Activated T-cell treated with anti-CD3 and anti-CD28 coated beads, Interleukin-2, amount 50 U/mL, for 72 hours (primary cell): ENCODE results near the gene NFATC1. TPM values are rescaled to one million over a fixed set of nuclear protein-coding genes. Genes with fewer than 3 reads are reported as not detected.

Experiments
- ATAC-seq, 2 donors: fragments of 150-1000 bp; cut with Tn5 transposase; replicated peaks in 1 of 2; 2 replicates each; pipeline ENCODE4 v1.10.0; 2021; ENCODE audit warnings: moderate library complexity in 2 of 2, mild to moderate bottlenecking in 1 of 2
- DNase-seq, 2 donors: peaks; one replicate each; pipeline ENCODE4 v3.0.0; 2021 to 2022; ENCODE audit warnings: mixed read lengths in 1 of 2
- H3K27ac Mint-ChIP-seq: one replicate; pipeline ENCODE4 v1.8.0; 2022; ENCODE audit warnings: mild to moderate bottlenecking, moderate library complexity, mixed read lengths
- H3K27me3 Mint-ChIP-seq: one replicate; pipeline ENCODE4 v1.8.0; 2022; ENCODE audit warnings: low read depth, mixed read lengths
- H3K36me3 Mint-ChIP-seq, 2 donors: one replicate each; pipeline ENCODE4 v1.8.0; 2022; ENCODE audit warnings: mixed read lengths in 2 of 2, mild to moderate bottlenecking in 1 of 2; ENCODE audit not compliant: insufficient read depth in 2 of 2
- H3K4me1 Mint-ChIP-seq: one replicate; pipeline ENCODE4 v1.8.0; 2022; ENCODE audit warnings: low read depth, mixed read lengths
- H3K4me3 Mint-ChIP-seq, 2 donors: one replicate each; pipeline ENCODE4 v1.8.0; 2022; ENCODE audit warnings: mild to moderate bottlenecking in 2 of 2, mixed read lengths in 2 of 2, moderate library complexity in 2 of 2
- H3K9me3 Mint-ChIP-seq, 2 donors: one replicate each; pipeline ENCODE4 v1.8.0; 2022; ENCODE audit warnings: mixed read lengths in 2 of 2
- total RNA-seq, 2 donors: library from RNA; stranded (reverse); gene quantifications; one replicate each; pipeline ENCODE4 v1.2.3, GENCODE V29; 2022

Gene NFATC1
- total RNA-seq, 2 donors from 2014 or later = 70.4 to 86.0 TPM

DNA sequence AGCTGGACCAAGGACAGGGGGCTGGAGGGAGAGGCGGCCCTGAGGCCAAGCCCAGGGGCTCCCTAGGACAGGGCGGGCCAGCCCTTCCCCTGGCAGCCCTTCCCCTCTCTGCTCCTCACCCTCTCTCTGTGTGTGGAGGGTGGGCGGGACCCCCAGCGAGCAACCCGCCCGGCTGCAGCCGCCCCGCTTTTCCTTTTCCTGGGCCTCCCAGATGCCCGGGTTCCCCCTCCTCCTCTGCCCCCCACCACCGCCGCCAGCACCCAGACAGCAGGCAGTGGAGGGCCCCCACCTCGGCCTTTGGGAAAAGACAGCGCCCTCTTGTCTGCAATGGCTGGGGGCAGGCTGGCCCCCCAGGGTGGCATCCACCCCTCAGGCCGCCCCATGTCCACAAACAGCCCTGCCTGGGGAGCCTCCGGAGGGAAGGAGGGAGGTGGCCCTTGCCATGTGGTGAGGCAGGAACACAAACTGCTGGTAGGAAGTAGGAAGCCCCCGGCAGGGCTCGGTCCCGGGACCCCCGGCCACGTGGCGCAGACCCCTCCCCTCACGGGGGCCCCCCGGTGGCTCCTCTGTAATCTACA lies 148.7 kb downstream of the NFATC1 start:
- ATAC-seq = no peak
- Mint-ChIP-seq H3K36me3 (peaks cover 2 to 3% of the 10 kb centered on the region in 2 donors), H3K4me3 (no peak overlapping the region), H3K4me1 (no peaks in the 10 kb centered on the region), H3K27me3 (no peaks in the 10 kb centered on the region), H3K9me3 (peaks cover 8 to 9% of the 10 kb centered on the region in 2 donors), H3K27ac (no peak overlapping the region)
- no peak for DNase-seq

DNA sequence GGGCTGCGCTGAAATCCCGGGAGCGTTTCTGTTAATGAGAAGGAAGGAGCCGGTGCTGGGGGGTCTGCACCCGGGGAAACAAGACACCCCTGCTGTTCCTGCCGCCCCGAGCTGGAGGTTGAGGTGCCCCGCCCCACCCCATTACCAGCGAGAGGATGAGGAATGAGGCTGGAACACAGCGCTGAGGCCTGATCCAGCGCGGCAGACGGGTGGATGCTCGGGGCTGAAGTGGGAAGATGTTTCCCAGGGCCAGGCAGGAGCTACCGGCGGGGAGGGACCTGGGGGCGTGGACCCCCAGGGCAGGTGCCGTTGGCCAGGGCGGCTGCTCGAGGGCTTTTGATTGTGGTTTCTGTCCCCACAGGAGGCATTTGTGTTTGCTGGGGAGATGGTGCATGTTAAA lies 149.5 kb downstream of the NFATC1 start:
- no peak overlapping the region for H3K27ac Mint-ChIP-seq
- H3K9me3 Mint-ChIP-seq = peaks cover 8 to 9% of the 10 kb centered on the region in 2 donors

DNA sequence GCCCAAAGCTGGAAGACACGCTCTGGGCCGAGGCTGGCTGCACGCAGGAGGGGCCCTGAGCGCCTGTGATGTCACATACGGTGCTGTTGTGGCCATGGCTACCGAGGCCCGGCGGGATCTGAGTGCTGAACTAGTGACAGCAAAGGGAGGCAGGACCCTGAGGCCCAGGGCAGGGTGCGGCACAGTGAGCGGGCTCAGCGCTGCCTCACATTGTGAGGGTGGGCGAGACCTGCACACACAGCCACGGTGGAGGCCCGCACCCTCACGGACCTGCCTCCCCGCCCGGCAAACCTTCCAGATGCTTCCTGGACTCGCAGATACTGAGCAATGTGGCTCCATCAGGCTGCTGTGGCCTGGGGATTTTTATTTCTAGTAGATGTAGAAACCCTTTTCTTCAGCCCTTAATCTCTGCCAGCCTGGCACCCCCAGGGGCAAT lies 150.0 kb downstream of the NFATC1 start:
- peaks cover 8 to 9% of the 10 kb centered on the region in 2 donors for H3K9me3 Mint-ChIP-seq
- H3K36me3 Mint-ChIP-seq = peaks cover 2 to 3% of the 10 kb centered on the region in 2 donors
- ATAC-seq (no peak), DNase-seq (no peak)
- H3K27ac Mint-ChIP-seq = no peak overlapping the region
- H3K27me3 Mint-ChIP-seq = no peaks in the 10 kb centered on the region
- H3K4me1 Mint-ChIP-seq = no peaks in the 10 kb centered on the region
- H3K4me3 Mint-ChIP-seq = no peak overlapping the region

More for the DNA sequence above, 149.5 kb downstream of the NFATC1 start:
- Mint-ChIP-seq H3K4me3 (no peak overlapping the region), H3K4me1 (no peaks in the 10 kb centered on the region), H3K27me3 (no peaks in the 10 kb centered on the region), H3K36me3 (peaks cover 2 to 3% of the 10 kb centered on the region in 2 donors)
- no peak for ATAC-seq
- no peak for DNase-seq

DNA sequence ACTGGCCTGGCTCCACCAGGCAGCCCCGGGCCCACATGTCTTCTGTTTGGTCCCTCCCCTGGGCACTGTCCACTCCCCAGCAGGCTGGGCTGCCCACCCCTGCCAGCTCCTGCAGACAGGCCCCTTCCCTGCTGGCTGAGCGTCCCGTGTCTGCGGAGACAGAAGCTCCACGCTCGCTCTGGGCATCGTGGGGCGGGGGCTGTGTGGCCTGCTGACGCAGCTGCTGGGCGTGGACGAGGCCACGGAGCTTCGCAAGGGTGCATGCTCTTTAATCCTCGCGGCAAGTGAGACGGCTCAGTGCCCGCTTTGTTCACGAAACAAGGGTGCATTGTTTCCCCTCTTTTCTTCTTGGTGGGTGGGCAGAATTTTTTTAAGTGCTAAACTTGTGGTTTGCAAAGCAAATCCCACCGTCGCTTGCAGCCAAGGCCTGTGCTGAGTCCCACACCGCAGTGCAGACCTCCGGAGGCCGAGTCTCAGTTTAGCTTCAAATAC lies 151.1 kb downstream of the NFATC1 start:
- Mint-ChIP-seq H3K9me3 (peaks cover 8 to 9% of the 10 kb centered on the region in 2 donors), H3K4me1 (no peaks in the 10 kb centered on the region), H3K36me3 (peaks cover 2 to 3% of the 10 kb centered on the region in 2 donors), H3K27me3 (no peaks in the 10 kb centered on the region), H3K27ac (no peak overlapping the region), H3K4me3 (no peak overlapping the region)
- ATAC-seq (no peak), DNase-seq (no peak)

DNA sequence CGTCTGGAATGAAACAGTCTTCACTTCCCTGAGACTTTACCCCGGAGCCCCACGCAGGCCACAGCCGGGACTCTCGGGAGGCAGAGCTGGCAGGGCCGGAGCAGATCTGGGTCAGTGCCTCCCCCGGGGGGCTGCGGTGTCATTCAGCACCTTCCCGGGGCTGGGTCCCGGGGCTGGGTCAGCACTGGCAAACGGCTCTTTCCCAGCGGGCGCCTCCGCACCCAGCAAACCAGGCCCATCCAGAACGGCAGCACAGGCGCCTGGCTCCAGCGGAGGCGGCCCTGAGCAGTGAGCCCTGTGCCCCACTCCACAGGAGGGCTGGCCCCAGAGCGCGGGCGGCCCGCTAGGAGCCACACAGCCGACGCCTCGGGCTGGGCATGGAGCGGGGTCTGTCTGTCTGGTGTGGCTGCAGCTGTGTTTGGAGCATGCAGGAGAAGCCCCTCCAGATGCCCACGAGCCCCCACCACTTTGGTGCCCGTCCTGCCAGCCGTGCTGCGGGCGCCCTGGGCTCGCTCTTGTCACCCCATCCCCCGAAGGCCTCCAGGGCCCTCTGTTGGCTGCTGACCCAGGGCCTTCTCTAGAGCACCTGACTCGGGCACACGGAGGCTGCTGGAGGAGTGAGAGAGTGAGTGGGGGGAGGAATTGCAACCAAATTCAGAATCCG lies 151.8 kb downstream of the NFATC1 start:
- peaks cover under 1 to 1% of the 10 kb centered on the region in 2 donors for H3K9me3 Mint-ChIP-seq
- H3K27me3 Mint-ChIP-seq = no peaks in the 10 kb centered on the region
- ATAC-seq = no peak
- no peaks in the 10 kb centered on the region for H3K4me1 Mint-ChIP-seq
- no peak for DNase-seq
- no peak overlapping the region for H3K4me3 Mint-ChIP-seq
- peaks cover under 1 to 2% of the 10 kb centered on the region in 2 donors for H3K36me3 Mint-ChIP-seq
- no peak overlapping the region for H3K27ac Mint-ChIP-seq

DNA sequence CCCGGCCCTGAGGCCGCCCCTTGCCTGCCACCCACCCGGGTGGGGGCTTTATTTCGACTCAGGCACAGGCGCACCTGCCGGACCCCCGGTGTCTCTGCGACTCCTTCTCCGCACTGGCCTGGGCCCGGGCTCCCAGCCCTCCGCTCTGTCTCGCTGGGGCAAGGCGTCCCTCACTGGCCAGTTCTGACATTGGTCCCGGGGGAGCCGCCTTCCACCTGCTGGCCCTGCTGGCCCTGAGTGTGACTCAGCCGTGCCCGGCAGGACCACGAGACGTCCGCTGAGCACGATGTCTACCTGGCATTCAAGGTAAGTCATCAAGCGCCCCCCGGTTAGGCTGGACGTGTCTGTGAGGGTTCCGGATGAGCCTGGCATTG lies 152.3 kb downstream of the NFATC1 start:
- Mint-ChIP-seq H3K36me3 (no peaks in the 10 kb centered on the region), H3K27ac (no peak overlapping the region), H3K9me3 (no peaks in the 10 kb centered on the region), H3K4me3 (no peak overlapping the region), H3K4me1 (no peaks in the 10 kb centered on the region), H3K27me3 (no peaks in the 10 kb centered on the region)
- DNase-seq (no peak), ATAC-seq (no peak)

DNA sequence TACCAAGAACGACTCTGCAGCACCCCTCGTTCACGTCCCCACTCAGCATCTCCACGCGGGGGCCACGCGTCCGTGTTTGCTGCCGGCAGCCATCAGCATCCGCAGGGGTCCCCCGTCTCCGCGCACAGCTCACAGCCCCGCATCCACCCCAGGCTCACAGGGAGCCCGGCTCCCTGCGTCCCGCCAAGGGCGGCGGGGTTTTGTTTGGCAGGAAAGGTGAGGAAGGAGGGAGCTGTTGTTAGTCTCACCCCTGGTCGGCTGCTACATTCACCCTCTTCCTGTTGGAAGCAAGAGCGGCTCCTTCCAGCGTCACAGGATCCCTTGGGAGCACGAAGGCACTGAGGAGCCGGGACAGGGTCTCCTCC lies 152.9 kb downstream of the NFATC1 start:
- Mint-ChIP-seq H3K9me3 (no peaks in the 10 kb centered on the region), H3K27ac (no peak overlapping the region), H3K4me1 (no peaks in the 10 kb centered on the region), H3K27me3 (no peaks in the 10 kb centered on the region), H3K4me3 (no peak overlapping the region), H3K36me3 (no peaks in the 10 kb centered on the region)
- DNase-seq (no peak), ATAC-seq (no peak)

DNA sequence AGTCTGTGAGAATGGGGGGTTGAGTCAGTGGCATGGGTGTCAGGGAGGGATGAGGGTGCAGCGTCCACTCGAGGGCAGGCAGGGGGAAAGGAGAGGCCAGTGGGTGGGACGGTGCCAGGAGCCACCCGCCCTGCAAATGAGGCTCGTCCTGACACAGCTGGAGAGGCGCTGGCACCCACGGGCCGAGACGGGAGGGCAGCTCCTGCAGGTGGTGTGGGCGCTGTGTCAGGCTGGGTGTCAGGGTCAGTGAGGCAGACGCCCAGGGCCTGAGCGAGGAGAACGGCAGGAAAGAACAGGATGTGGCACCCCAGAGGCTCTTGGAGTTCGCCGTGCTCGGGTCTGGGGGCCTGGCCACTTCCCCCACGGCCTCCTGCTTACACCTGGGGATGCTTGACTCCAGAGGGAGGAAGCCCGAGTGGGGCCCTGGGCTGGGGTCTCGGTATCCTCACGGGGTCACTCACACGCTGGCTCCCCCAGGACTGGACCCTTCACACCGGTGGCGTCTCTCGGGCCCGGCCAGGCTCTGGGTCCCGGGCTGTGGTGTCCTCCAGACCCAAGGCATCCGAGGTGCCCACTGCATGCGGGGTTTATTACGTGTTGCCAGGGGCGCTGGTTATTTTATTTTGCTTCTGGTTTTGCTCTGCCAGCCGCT lies 153.4 kb downstream of the NFATC1 start:
- ATAC-seq (no peak), DNase-seq (no peak)
- Mint-ChIP-seq H3K4me1 (no peaks in the 10 kb centered on the region), H3K9me3 (no peaks in the 10 kb centered on the region), H3K4me3 (no peak overlapping the region), H3K27ac (no peak overlapping the region), H3K27me3 (no peaks in the 10 kb centered on the region), H3K36me3 (no peaks in the 10 kb centered on the region)

DNA sequence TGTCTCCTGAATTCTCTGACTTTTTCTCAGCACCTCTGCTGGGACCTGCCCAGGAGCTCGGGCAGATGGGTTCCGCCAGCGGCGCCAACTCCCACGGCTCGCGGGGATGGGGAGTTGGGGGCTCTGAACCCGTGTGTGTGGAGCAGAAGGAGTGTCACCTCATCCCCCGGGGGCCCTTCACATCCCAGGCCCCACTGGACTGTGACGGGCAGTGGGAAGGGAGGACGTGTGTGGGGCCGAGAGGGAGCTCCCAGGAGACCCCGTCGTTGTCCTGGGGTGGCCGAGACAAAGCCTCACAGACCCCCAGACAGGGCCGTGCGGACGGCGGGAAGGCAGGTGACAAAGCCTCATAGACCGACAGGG lies 153.9 kb downstream of the NFATC1 start:
- no peaks in the 10 kb centered on the region for H3K4me1 Mint-ChIP-seq
- H3K4me3 Mint-ChIP-seq = no peak overlapping the region
- DNase-seq (no peak), ATAC-seq (no peak)
- no peaks in the 10 kb centered on the region for H3K36me3 Mint-ChIP-seq
- H3K27ac Mint-ChIP-seq = no peak overlapping the region
- H3K9me3 Mint-ChIP-seq = no peaks in the 10 kb centered on the region
- no peaks in the 10 kb centered on the region for H3K27me3 Mint-ChIP-seq

DNA sequence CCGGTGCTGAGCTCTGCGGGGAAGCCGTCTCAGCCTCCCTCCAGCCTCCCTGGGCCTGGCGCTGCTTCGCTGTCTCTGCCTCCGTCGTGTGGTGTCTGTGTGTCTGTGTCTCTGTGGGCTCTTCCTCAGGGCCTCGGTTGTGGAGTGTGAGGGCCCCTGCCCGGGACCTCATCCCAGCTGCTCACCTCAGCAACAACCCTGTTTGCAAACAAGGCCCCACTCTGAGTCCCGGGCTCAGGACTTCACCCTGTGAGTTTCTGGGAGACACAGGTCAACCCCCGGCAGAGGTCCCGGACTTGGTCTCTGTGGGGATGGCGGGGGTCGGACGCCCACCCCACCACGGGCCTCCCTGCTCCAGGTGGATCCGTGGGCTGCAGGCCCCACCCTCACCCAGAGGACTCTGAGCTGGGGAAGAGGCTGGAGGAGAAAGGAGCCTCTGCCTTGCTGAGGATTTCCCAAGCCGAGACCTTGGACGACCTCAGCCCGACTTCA lies 156.5 kb downstream of the NFATC1 start:
- H3K27ac Mint-ChIP-seq = no peak overlapping the region
- ATAC-seq (no peak), DNase-seq (no peak)
- H3K27me3 Mint-ChIP-seq = no peaks in the 10 kb centered on the region
- H3K9me3 Mint-ChIP-seq = no peaks in the 10 kb centered on the region
- no peaks in the 10 kb centered on the region for H3K4me1 Mint-ChIP-seq
- no peaks in the 10 kb centered on the region for H3K36me3 Mint-ChIP-seq
- no peak overlapping the region for H3K4me3 Mint-ChIP-seq

DNA sequence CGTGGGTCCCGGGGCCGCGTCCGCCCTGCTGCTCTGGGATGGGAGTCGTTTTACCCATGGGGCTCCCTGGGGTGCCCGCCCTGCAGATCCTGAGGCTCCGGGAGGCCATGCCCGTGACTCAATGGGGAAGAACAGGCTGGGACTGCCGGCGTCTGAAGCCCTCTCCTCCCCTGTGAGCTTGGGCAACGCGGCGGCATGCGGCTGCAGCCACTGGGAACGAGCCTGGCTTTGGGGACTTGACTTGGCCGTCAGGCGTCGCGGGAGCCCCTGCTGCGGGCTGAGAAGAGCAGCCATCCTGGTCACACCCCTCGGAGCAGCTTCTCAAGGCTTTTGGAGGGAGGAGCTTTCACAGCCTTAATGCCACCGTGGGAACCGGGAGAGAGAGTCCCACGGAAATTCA lies 157.0 kb downstream of the NFATC1 start:
- no peaks in the 10 kb centered on the region for H3K4me1 Mint-ChIP-seq
- H3K36me3 Mint-ChIP-seq = no peaks in the 10 kb centered on the region
- ATAC-seq (no peak), DNase-seq (no peak)
- H3K27ac Mint-ChIP-seq = no peak overlapping the region
- H3K9me3 Mint-ChIP-seq = no peaks in the 10 kb centered on the region
- H3K4me3 Mint-ChIP-seq = no peak overlapping the region
- H3K27me3 Mint-ChIP-seq = no peaks in the 10 kb centered on the region

DNA sequence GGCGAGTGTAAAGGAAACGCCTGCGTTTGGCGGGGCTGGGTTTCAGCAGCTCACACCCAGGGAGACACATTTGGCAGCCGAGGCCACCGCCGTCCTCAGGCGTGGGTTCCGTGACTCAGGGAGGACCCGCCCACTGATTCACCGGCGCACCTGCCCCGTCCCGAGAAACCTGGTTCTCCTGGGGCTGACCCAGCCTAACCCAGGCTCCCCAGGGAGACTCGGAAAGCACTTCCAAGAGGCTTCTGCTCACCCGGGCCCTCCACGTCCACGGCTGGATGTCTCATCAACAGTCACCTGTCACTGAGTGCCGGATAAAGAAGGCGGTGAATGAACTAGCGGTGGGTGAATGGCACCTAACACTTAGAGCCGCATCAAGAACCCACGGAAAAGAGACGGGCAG lies 157.4 kb downstream of the NFATC1 start:
- Mint-ChIP-seq H3K36me3 (no peaks in the 10 kb centered on the region), H3K9me3 (no peaks in the 10 kb centered on the region), H3K27me3 (no peaks in the 10 kb centered on the region), H3K27ac (no peak overlapping the region), H3K4me1 (no peaks in the 10 kb centered on the region), H3K4me3 (no peak overlapping the region)
- DNase-seq (no peak), ATAC-seq (no peak)

DNA sequence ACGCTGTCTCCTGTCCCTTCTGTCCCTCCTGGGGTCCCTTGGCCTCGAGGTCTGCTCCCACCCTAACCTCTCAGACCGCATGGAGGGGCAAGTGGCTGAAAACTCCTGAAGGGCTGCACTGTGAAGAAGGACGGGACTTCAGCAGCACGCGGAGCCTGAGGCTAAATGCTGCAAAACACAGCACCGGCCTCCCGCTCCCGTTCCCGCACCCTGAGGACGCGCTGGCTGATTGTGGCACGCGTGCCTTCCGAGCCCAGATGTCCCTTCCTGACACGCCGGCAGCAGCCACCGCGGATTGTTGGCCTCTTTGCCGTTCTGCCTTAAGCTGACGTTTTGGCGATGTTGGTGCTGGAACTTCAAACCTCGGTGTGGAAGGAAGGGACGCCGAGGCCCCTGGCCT lies 158.0 kb downstream of the NFATC1 start:
- H3K4me3 Mint-ChIP-seq = no peak overlapping the region

More for the DNA sequence above, 158.0 kb downstream of the NFATC1 start:
- no peak for DNase-seq
- no peak overlapping the region for H3K27ac Mint-ChIP-seq
- H3K9me3 Mint-ChIP-seq = no peaks in the 10 kb centered on the region
- no peaks in the 10 kb centered on the region for H3K4me1 Mint-ChIP-seq
- H3K27me3 Mint-ChIP-seq = no peaks in the 10 kb centered on the region
- no peak for ATAC-seq
- no peaks in the 10 kb centered on the region for H3K36me3 Mint-ChIP-seq
